HG02870 (cell line): ENCODE measurements around the gene SLC35B2.

ENCODE experiments used
- ATAC-seq: cut with Tn5 transposase; IDR thresholded peaks from one replicate; pipeline ENCODE4 v1.9.1; 2021; ENCODE audit warnings: mild to moderate bottlenecking, moderate library complexity; ENCODE audit not compliant: unreplicated experiment

Gene SLC35B2

GRCh38 chr6:44254191-44255104 lies 2.9 kb downstream of the SLC35B2 start:
- ATAC-seq: no peak

- ATAC-seq: no peak
These were observed 3.8 kb downstream of the SLC35B2 start for GRCh38 chr6:44253307-44254101.

- no peak for ATAC-seq
These were observed 5.5 kb downstream of the SLC35B2 start for GRCh38 chr6:44251576-44252524.

DNA sequence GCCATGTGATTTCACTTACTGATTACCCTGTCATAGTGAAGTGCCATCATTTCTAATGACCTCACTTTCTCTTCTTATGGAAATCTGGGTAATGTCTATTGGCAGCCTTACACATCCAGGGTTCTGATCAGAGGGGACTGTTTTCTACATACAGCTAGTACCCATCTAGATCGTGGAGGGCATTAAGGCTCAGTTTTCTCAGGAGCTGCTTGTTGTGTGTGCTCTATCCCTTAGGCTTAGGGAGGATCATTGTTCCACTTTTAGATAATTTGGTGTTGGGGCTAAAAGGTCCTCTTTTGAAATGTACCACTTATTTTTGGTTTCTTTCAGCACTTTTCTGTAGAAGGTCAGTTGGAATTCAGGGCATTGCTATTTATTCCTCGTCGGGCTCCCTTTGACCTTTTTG lies 6.6 kb downstream of the SLC35B2 start:
- ATAC-seq: no peak

- no peak for ATAC-seq
These were observed 7.1 kb downstream of the SLC35B2 start for GRCh38 chr6:44250067-44250717.

- ATAC-seq: no peak
These were observed 8.1 kb downstream of the SLC35B2 start for GRCh38 chr6:44249082-44249748.

GRCh38 chr6:44248579-44248978 lies 8.7 kb downstream of the SLC35B2 start:
- ATAC-seq: no peak

GRCh38 chr6:44247338-44248302 lies 9.7 kb downstream of the SLC35B2 start:
- ATAC-seq: peak; percentile 23

DNA sequence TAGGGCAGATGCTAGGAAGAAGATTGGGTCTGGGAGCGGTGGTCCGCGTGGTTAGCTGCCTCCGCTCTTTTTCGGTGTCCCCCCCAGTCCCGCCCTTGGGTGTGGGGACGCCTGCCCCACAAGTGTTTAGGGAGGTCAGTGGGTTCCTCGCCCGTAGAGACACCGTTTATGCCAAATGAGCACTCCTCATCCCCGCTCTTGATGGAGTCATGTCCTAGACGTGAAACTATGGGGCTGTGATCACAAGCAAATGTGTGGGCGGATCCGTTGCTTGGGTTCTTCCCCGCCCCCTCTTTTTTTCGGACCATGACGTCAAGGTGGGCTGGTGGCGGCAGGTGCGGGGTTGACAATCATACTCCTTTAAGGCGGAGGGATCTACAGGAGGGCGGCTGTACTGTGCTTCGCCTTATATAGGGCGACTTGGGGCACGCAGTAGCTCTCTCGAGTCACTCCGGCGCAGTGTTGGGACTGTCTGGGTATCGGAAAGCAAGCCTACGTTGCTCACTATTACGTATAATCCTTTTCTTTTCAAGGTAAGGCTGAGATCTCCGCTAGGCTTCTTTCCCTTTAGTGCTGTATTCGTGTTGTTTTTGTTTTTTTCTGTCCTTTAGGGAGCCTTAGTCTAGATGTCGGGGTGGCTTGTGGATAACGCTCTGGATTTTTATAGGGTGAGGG lies 10.5 kb downstream of the SLC35B2 start, which contains the start of gene HSP90AB1:
TSS of gene HSP90AB1 (plus strand) at position 439 of the 675 bp plus-strand sequence. CDS start 1,529 bp downstream, outside the sequence.
- ATAC-seq: peak; percentile 45

DNA sequence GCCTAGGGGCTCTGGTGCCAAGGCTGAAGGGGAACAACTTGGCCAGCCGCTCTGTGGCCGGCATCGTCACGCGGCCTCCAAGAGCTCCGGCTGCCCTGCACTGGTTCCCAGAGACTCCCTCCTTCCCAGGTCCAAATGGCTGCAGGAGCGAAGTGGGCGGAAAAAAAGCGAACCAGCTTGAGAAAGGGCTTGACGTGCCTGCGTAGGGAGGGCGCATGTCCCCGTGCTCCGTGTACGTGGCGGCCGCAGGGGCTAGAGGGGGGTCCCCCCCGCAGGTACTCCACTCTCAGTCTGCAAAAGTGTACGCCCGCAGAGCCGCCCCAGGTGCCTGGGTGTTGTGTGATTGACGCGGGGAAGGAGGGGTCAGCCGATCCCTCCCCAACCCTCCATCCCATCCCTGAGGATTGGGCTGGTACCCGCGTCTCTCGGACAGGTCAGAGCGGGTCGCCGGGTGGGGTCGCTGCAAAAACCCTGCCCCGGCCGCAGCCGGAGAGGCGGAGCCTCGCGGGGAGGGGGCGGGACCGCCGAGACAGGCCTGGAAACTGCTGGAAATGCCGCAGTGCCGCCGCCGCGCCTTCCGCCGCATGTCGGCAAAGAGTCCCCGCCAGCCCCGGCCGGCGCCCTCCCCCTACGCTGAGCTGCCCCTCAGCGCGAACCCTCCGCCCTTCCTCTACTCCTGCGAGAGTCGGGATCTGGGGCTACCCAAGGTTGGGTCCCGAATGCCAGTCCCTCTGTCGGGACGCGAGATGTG lies 11.2 kb downstream of the SLC35B2 start:
- peak; percentile 46 for ATAC-seq

- no peak for ATAC-seq
These were observed 11.9 kb downstream of the SLC35B2 start for GRCh38 chr6:44245391-44245911.

DNA sequence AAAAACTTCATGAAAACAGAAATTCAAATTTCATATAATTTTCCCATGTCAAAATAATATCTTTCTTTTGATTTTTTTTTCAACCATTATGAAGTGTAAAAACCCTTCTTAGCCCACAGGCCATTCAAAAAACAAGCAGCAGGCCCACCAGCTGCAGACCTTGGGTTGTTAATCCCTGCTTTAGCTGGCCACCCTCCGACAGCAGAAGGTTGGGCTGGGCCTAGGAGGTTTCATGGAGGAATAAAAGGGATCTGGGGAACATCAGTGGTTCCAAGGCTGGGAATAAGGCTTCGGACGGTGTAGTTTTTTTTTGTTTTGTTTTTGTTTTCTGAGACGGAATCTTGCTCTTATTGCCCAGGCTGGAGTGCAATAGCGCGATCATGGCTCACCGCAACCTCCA lies 14.0 kb downstream of the SLC35B2 start:
- no peak for ATAC-seq

DNA sequence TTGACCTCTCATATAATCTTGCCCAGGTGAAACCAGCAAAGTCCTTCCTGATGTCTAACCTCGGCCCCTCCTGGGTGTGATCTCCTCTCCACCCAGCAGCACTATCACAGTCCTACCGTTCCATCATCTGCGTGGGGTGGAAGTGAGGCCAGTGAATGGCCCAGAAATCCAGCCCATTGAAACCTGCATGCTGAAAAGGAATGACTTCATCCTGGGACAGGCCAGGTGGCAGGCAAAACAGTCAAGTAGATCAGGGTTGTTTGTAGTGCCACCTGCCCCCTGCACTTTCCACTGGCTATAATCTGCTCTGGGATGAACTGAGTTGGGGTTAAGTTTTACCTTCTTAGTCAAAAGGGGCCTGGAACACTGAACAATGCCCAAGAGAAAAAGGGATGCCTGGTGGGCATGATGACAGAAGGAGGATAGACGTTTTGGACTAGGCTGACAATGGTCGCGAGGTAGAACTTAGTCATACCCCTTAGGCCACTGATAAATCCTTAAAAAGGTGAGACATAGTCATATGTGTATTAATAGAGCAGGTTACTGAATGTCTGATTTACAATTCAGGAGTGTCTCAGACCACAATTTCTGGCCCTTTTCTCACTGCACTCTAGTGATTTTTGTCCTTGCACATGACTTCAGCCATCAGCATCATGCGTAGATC lies 18.5 kb downstream of the SLC35B2 start:
- ATAC-seq: no peak

- peak; percentile 73 for ATAC-seq
These were observed 19.4 kb downstream of the SLC35B2 start for GRCh38 chr6:44237813-44238433.

- ATAC-seq: peak; percentile 66
These were observed 20.1 kb downstream of the SLC35B2 start for GRCh38 chr6:44237021-44237812.
